Placental epithelial cell (primary cell): ENCODE data around the gene CCL5. TPM values are rescaled to one million over a fixed set of nuclear protein-coding genes. Genes with fewer than 3 reads are reported as not detected.
A peak's percentile ranks its signal among the peaks of the same experiment; 100 is the strongest.

Source experiments
- small RNA-seq: library from RNA; depleted of rRNA; stranded (forward); fragments of <200 nt; gene quantifications from one replicate; pipeline ENCODE3, GENCODE V24; 2012
- total RNA-seq: library from RNA; depleted of rRNA; stranded (reverse); fragments of >200 nt; gene quantifications from 2 replicates; pipeline ENCODE4 v1.2.3, GENCODE V29; 2012

Gene CCL5
- total RNA-seq, result not detected in 2 replicates

GRCh38 chr17:35879773-35880654, at the start of gene CCL5:
CCL5 (minus strand) TSS chr17:35880360.

GRCh38 chr17:35868737-35869136, 11.4 kb downstream of the CCL5 start, which contains the start of gene HEATR9:
HEATR9 (minus strand) TSS chr17:35868891; CDS start chr17:35868742, 149 bp downstream.

Small RNAs within 50 kb of the gene (small RNA-seq; reads per million reads assigned to genes)
- 691 reads per million, percentile 99 among the genes with 10 or more reads in this experiment for gene RF00100

Other genes starting within 250 kb of the CCL5 start
- 0.39 and 0.65 TPM in 2 replicates for gene RASL10B, start 148.7 kb downstream of the CCL5 start, total RNA-seq
- gene GAS2L2, start 127.1 kb downstream of the CCL5 start, total RNA-seq, result not detected in 2 replicates
- not detected in 2 replicates for gene C17orf50, start 119.5 kb downstream of the CCL5 start, total RNA-seq
- gene MMP28, start 84.7 kb downstream of the CCL5 start, total RNA-seq, result 0.79 and 2.7 TPM in 2 replicates
- gene TAF15, start 70.9 kb downstream of the CCL5 start, total RNA-seq, result 36.5 and 57.6 TPM in 2 replicates
- gene HEATR9, start 11.5 kb downstream of the CCL5 start, total RNA-seq, result not detected in 2 replicates
- gene RDM1, start 50.4 kb upstream of the CCL5 start, total RNA-seq, result under 0.01 and 0.43 TPM in 2 replicates
- not detected in 2 replicates for gene LYZL6, start 63.4 kb upstream of the CCL5 start, total RNA-seq
- gene CCL16, start 101.1 kb upstream of the CCL5 start, total RNA-seq, result not detected in 2 replicates
- gene CCL14, start 106.4 kb upstream of the CCL5 start, total RNA-seq, result not detected in 2 replicates
- not detected in 2 replicates for gene CCL15, start 121.2 kb upstream of the CCL5 start, total RNA-seq
- gene CCL23, start 137.6 kb upstream of the CCL5 start, total RNA-seq, result not detected in 2 replicates
- not detected in 2 replicates for gene CCL18, start 183.9 kb upstream of the CCL5 start, total RNA-seq
- not detected in 2 replicates for gene CCL3, start 209.8 kb upstream of the CCL5 start, total RNA-seq
- not detected in 2 replicates for gene CCL4, start 223.5 kb upstream of the CCL5 start, total RNA-seq